ENCODE measurements around the gene ZSCAN20.
A peak's percentile ranks its signal among the peaks of the same experiment; 100 is the strongest.

Gene ZSCAN20

DNA sequence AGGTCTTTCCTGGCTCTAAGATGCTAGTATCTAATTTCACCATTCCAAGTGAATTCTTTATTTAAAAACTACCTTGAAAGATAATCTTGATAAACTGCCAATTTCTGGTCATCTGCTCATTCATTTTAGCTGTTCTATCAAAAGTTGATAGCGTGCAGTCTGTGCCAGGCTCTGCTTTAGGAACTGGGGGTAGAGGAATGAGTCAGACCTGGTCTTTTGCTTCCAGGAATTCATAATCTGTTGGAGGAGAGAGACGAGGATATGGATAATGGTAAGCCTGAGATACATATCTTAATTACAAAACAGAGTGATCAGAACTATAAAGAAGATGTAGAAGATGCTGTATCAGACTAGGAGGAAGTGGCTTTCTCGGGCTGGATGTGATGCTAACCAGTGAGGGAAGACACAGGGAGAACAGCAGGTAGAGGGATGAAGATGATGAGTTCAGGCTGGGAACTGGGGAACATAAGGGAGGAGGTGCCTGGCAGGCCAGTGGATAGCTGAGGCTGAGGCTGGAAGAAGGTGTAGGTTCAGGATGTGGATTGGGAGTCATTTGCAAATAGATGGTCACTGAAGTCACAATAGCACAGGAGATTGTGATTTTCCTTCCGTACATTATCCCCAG is 29.3 kb upstream of the ZSCAN20 start:
- FAIRE-seq: no peak
- no peak for DNase-seq (ENCODE audit: insufficient read length, low spot score)

DNA sequence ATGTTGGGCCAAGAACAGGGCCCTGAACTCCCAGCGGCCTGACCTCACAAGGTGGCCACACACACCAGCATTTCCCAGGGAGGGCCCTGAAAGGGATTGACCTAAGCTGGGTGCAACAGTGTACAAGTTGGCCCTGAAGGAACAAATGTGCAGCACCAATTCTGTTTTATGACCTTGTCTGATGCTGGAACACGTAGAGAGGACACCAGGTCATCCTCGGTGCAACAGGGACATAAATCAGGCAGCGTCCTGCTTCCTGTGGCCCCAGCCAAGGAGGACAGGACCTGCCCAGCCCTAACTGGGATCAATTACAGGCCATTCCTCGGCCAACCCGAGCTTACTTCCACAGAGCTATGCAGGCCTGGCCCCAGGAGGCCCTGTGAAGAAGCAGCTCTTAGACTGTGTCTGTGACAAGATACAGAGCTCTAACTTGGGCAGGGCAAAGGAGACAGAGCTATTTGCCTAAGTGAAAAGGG is 28.7 kb upstream of the ZSCAN20 start:
- no peak for DNase-seq (ENCODE audit: insufficient read length, low spot score)
- no peak for FAIRE-seq

DNA sequence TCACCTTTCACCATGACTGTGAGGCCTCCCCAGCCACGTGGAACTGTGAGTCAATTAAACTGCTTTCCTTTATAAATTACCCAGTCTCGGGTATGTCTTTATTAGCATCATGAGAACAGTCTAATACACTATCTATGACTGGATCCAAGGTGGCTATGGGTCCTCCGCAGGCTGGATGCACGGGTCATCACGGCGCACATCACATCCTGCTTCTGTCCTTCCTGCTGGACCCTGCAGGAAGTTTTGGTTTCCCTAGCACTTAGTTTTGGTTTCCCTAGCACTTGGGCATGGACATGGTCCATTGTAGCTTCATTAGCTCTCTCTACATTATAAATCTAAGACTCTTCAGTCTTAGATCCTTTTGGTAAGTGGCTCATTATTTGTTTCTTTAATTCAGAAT is 27.3 kb upstream of the ZSCAN20 start:
- no peak for FAIRE-seq
- no peak for DNase-seq (ENCODE audit: insufficient read length, low spot score)

DNA sequence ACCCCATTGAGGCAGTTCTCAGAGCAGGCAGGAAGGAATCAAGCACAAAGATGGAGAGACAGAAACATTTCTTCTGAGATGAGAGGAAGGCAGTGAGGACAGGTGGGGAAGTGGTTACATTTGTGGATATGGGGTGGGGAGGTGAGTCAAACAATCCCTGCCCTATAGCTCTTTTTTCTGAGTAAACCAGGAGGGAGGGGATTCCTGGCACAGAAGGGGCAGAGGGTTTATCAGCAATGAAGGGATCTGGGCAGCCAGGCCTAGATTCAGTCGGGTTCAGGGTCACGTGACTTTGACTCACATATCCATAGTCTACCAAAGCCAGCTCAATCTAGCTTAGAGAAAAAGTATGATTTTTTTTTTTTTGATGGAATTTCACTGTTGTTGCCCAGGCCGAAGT is 25.9 kb upstream of the ZSCAN20 start:
- FAIRE-seq (no peak), DNase-seq (ENCODE audit: insufficient read length, low spot score) (no peak)

DNA sequence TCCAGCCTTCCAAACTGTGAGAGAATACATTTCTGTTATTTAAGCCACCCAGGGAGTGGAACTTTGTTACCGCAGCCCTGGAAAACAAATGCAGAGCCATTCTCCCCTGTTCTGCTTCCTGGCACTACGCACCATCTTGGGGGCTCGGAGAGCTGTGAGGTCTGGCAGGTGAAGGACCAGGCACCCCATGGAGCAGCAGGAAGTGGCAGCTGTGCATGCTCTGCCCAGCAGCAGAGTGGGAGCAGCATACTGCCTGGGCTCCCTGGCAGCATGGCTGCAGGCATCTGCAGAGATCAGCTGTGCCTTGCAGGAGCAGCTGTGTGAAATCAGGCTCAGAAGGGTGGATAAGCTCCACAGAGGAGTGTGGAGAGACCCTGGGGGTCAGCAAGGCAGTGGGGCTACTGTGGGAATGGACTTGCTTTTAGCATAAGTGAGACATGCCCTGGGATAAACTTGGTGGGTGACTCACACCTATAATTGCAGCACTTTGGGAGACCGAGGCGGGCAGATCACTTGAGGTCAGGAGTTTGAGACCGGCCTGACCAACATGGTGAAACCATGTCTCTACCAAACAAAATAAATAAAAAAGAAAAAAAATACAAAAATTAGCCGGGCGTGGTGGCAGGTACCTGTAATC is 17.7 kb upstream of the ZSCAN20 start:
- no peak for FAIRE-seq

DNA sequence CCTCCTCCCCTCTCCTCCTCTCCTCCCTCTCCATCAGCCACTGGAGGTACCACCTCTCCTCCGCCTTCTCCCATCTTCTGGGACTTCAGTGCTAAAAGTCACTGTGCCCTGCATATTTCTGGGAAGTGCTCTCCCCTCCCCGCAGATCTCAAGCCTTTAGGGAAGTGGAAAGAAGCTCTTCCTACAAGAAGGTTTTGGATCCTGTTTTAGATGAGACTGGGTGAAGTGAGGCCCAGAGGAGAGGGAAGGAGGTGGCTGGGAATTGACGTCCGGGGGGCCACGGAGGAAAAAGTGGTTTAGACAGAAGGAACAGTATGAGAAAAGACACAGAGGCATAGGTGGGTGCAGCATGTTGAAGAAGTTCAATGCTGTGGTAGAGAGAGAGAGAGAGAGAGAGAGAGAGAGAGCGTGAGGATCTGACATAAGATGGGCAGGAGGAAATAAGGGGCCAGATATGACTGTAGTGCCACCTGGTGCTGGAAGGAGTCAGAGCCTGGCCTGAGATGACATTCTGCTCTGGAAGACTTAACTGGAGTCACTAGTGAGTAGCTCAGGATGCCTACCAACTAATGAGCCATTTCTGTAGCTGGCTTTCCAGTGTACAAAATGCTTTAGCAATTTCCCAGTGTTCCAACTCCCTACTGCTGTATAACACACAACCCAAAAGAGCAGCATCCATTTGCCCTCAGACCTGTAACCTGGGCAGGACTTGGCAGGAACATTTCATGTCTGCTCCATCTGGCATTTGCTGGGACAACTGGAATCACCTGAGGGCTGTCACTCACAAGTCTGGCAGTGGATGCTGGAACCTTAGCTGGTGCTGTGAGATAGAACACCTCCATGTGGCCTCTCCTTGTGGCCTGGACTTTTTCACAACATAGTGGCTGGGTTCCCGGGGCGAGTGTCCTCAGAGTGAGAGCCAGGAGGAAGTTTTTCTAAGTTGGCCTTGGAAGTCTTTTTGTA is 16.6 kb upstream of the ZSCAN20 start:
- peak; percentile 45 for DNase-seq (ENCODE audit: insufficient read length, low spot score)
- FAIRE-seq: peak; percentile 80

More for the DNA sequence above, 17.7 kb upstream of the ZSCAN20 start:
- no peak for DNase-seq (ENCODE audit: insufficient read length, low spot score)

DNA sequence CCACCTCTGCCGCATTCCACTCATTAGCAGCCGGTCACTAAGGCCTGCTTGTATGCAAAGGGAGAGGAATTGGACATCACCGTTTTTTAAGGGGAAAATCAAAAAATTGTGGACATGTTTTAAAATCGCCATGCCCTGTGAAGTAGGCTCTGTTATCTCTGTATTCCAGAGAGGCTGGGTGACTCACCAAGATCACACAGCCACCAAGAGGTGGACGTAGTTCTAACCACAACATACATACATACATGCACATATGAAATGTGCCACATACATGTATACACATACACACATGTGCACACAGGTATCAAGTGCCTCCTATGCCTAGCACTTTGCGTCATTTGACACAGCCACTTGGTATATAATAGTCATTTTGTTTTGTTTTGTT is 16.0 kb upstream of the ZSCAN20 start:
- FAIRE-seq (no peak), DNase-seq (ENCODE audit: insufficient read length, low spot score) (no peak)

- FAIRE-seq (no peak), DNase-seq (ENCODE audit: insufficient read length, low spot score) (no peak)
Measured at GRCh38 chr1:33459691-33460090, 12.8 kb upstream of the ZSCAN20 start.

GRCh38 chr1:33460144-33460543 is 12.3 kb upstream of the ZSCAN20 start:
- FAIRE-seq: no peak
- no peak for DNase-seq (ENCODE audit: insufficient read length, low spot score)

DNA sequence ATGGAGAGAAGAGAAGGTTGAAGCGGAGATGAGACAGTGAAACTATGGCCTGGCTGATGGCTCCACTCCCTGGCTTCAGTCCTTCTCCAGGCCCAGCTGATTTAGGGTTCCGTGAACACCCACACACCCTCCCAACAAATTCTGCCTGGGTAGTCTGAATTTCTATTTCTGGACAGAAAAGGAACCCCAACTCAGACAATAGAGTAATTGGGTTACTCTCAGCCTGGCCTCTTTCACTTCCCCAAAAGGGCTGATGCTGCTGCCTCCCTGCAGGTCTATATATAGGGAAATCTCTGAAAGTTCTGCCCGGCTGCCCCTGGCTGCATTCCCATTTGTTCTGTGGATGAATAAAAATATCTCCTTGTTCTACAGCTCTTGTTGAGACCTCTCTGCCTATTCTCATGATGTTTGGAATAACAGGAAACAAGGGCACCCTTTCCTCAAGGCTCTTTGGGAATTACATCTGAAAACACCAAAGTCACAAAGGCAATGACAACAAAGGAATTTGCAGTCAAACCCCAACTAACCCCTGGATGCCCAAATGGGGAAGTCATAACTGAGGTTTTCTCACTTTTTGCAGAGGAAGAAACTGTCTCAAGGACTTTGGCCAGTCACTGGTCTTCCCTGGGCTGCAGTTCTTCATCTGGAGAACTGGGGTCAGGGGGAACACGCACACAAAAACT is 11.4 kb upstream of the ZSCAN20 start:
- DNase-seq (ENCODE audit: insufficient read length, low spot score): peak; percentile 54
- peak; percentile 90 for FAIRE-seq

DNA sequence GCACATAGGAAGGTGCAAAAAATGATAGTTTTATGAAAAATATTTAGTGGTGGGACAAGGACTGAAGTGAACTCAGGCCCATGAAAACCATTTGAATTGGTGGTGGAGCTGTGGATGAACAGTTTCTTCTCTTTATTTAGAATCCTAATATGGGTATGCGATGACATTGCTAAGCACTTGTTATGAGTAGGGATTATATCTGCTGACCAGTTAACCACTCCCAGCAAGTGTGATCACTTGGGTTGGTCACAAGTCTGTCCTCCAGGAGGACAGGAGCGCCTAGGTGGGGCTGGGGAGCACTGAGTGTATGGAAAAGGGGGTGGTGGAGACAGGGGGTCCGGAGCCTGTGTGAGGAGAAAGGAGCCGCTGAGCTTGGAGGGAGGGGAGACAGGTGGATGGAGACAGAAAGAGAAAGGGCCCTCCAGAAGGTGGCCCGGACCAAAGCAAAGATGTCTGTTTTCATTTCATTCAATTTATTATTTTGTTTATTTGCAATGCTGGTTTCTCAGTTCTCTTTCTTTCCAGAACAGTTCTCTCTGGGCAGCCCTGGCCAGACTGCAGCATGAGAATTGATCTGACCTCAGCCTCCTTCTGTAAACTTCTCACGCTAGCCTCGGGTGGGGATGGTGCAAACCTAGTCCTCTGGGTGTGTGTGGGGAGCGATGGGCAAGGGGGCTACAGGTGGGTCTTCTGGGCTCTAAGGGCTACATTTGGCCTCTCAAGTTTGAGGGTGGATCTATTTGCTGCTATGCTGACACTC is 9.9 kb upstream of the ZSCAN20 start:
- DNase-seq (ENCODE audit: insufficient read length, low spot score): no peak
- peak; percentile 91 for FAIRE-seq

DNA sequence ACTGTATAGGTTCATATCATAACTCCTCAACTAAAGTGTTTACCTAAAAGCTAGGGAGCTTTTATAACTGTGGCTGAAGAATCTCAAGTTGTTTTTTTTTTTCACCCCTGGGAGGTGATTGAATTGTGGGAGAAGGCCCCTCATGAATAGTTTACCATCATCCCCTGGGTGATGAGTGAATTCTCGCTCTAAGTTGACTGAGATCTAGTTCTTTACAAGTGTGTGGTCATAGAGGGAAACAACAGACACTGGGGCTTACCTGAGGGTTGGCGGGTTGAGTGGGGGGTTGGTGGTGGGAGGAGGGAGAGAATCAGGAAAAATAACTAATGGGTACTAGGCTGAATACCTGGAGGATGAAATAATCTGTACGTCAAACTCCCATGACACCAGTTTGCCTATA is 7.9 kb upstream of the ZSCAN20 start:
- FAIRE-seq (no peak), DNase-seq (ENCODE audit: insufficient read length, low spot score) (no peak)

DNA sequence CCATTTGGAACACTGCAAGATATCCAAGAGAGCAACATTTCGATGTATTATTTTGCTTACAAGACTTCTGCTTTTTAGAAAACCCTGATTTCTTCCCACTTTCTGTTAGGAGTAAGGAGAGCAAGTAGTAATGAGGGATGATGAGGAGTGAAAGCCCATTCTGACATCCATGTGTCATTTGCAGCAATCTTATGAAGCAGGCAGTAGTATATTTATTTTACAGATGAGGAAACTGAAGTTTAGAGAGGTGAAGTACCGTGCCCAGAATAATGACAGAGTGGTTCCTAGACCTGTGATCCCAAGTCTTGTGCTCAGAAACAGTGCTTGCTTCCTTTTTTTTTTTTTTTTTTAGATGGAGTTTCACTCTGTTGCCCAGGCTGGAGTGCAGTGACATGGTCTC is 7.1 kb upstream of the ZSCAN20 start:
- no peak for FAIRE-seq
- DNase-seq (ENCODE audit: insufficient read length, low spot score): no peak

GRCh38 chr1:33466159-33466558 is 6.3 kb upstream of the ZSCAN20 start:
- no peak for DNase-seq (ENCODE audit: insufficient read length, low spot score)
- FAIRE-seq: no peak

- no peak for DNase-seq (ENCODE audit: insufficient read length, low spot score)
- FAIRE-seq: no peak
Measured at GRCh38 chr1:33468011-33468410, 4.4 kb upstream of the ZSCAN20 start.

DNA sequence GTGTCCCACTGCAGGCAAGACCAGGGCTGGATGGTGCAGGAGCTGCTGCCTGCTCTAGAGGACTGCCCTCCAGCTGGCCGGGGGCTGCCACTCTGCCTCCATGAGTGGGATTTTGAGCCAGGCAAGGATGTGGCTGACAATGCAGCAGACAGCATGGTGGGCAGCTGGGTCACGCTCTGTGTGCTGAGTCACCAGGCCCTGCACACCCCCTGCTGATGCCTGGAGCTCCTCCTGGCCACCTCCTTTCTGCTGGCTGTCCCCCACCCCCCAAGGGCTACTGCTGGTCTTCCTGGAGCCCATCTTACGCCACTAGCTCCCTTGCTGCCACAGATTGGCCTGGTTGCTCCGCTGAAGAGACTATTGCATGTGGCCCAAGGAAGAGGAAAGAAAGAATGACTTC is 3.9 kb upstream of the ZSCAN20 start:
- FAIRE-seq (no peak), DNase-seq (ENCODE audit: insufficient read length, low spot score) (no peak)

- FAIRE-seq: no peak
- DNase-seq (ENCODE audit: insufficient read length, low spot score): no peak
Measured at GRCh38 chr1:33468967-33469366, 3.5 kb upstream of the ZSCAN20 start.

DNA sequence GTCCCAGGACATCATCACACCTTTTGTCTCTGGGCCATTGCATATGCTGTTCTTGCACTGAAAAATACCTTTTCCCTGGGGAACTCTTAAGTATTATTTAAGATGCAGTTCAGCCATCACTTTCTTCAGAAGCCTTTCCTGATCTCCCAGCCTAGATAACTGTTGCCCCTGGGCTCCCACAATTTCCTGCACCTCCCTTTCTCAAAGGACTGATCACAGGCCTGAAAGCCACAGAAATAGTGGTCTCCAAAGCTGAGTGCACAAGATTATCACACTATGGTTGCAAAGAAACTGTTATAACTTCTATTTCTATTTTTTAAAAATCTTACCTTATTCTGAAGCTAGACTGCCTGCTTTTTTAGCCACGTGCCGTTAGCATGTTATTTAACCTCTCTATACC is 2.8 kb upstream of the ZSCAN20 start:
- FAIRE-seq: no peak

DNA sequence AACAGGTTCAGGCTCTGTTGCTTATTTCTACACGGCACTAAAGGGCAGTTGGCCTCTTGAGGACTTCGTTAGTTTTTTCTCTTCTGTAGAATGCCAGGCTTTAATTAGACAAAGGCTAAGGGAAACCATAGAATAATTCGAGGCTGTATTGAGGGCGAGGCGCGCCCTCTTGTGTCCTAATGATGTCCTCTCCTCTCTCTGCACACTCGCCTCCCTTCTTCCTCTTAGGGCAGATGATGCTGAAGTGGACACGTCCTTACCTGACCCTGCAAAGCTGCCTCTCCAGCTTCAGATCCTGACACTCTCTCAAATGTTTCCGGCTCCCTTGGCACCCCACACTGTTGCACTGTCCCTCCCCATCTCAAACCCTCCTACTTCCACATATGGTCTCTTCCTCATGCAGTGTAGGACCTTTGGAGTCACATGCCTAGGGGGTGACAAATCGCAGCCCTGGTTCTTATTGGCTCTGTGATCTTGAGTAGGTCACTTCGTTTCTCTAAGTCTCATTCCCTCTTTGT is 1.9 kb upstream of the ZSCAN20 start:
- peak; percentile 82 for FAIRE-seq
- DNase-seq (ENCODE audit: insufficient read length, low spot score): peak; percentile 38

More for the DNA sequence above, 2.8 kb upstream of the ZSCAN20 start:
- no peak for DNase-seq (ENCODE audit: insufficient read length, low spot score)

GRCh38 chr1:33471416-33471815 is 1.0 kb upstream of the ZSCAN20 start:
- FAIRE-seq: no peak
- no peak for DNase-seq (ENCODE audit: insufficient read length, low spot score)

Data from GM19239 (cell line).